Tibial artery (tissue), 4 donors: ENCODE data around the gene GPHA2.

ENCODE experiments used
- DNase-seq, 2 donors: peaks; one replicate each; pipeline ENCODE4 v3.0.0-alpha.2; 2019
- H3K27ac ChIP-seq, 2 donors: fragments of 200-600 bp; sonication (generic) in 1 of 2; 1 replicate in 1 of 2; 2 replicates in 1 of 2; pipeline ENCODE4 v1.5.1; 2018 to 2019; ENCODE audit warnings: mild to moderate bottlenecking in 1 of 2
- H3K27me3 ChIP-seq, 2 donors: fragments of 200-600 bp; sonication (generic) in 1 of 2; one replicate each; pipeline versions ENCODE4 v1.5.1 to v1.6.0; 2016 to 2019
- H3K36me3 ChIP-seq, 3 donors: fragments of 200-600 bp; sonication (generic) in 2 of 3; one replicate each; pipeline ENCODE4 v1.5.1; 2016 to 2019; ENCODE audit warnings: mild to moderate bottlenecking in 2 of 3
- H3K4me1 ChIP-seq, 4 donors: fragments of 200-600 bp; sonication (generic) in 2 of 4; 1 replicate in 3 of 4; 2 replicates in 1 of 4; pipeline ENCODE4 v1.5.1; 2016 to 2019
- H3K4me3 ChIP-seq, 2 donors: fragments of 200-600 bp; sonication (generic) in 1 of 2; 1 replicate in 1 of 2; 2 replicates in 1 of 2; pipeline ENCODE4 v1.5.1; 2018 to 2019; ENCODE audit warnings: mild to moderate bottlenecking in 2 of 2
- H3K9me3 ChIP-seq, 3 donors: fragments of 200-600 bp; sonication (generic) in 1 of 3; one replicate each; pipeline ENCODE4 v1.5.1; 2016 to 2019
- CTCF ChIP-seq, 2 experiments: fragments of 200-600 bp in 1 of 2; fragments of 450-650 bp in 1 of 2; IDR thresholded peaks; one replicate each; pipeline ENCODE4 v1.5.1; 2017 to 2019; ENCODE audit warnings: antibody characterized with exemption in 2 of 2, mild to moderate bottlenecking in 1 of 2, moderate library complexity in 1 of 2
- intact Hi-C: fragments of 100-400 bp; cut with DNase I; formaldehyde crosslinking; loops from one replicate; pipeline ENCODE4 v1.15.0; 2023; ENCODE audit warnings: low total_unique reads

The GPHA2 gene

GRCh38 chr11:64909653-64910343 lies 25.9 kb downstream of the GPHA2 start:
- Histone ChIP-seq H3K27me3 (no peaks in the 10 kb centered on the region), H3K4me1 (no peaks in the 10 kb centered on the region), H3K36me3 (peaks cover 95 to 98% (median 97%) of the 10 kb centered on the region in 3 donors), H3K27ac (no peak overlapping the region), H3K9me3 (no peaks in the 10 kb centered on the region), H3K4me3 (no peak overlapping the region)
- no peak for DNase-seq
- intact Hi-C loops, result no loop called here
- TF ChIP-seq CTCF (IDR thresholded peaks at IDR 0.05), result no peak

- no peak for TF ChIP-seq CTCF (IDR thresholded peaks at IDR 0.05)
- Histone ChIP-seq H3K27me3 (no peaks in the 10 kb centered on the region), H3K27ac (no peak overlapping the region), H3K4me3 (no peak overlapping the region), H3K9me3 (no peaks in the 10 kb centered on the region), H3K36me3 (peaks cover 94 to 100% (median 94%) of the 10 kb centered on the region in 3 donors), H3K4me1 (no peaks in the 10 kb centered on the region)
- DNase-seq, result no peak
- intact Hi-C loops, result no loop called here
These were observed 26.9 kb downstream of the GPHA2 start for GRCh38 chr11:64908766-64909165.

- no peak for DNase-seq
- H3K27me3 ChIP-seq, result no peaks in the 10 kb centered on the region
- H3K4me1 ChIP-seq, result no peaks in the 10 kb centered on the region
- H3K4me3 ChIP-seq, result no peak overlapping the region
- no peak for TF ChIP-seq CTCF (IDR thresholded peaks at IDR 0.05)
- no peak overlapping the region for H3K27ac ChIP-seq
- no peaks in the 10 kb centered on the region for H3K9me3 ChIP-seq
- intact Hi-C loops, result no loop called here
- peaks cover 94 to 100% (median 94%) of the 10 kb centered on the region in 3 donors for H3K36me3 ChIP-seq
These were observed 29.4 kb downstream of the GPHA2 start for GRCh38 chr11:64906314-64906635.

GRCh38 chr11:64905516-64906313 lies 30.0 kb downstream of the GPHA2 start:
- H3K9me3 ChIP-seq, result no peaks in the 10 kb centered on the region
- peaks cover 93 to 100% (median 94%) of the 10 kb centered on the region in 3 donors for H3K36me3 ChIP-seq
- no peak for DNase-seq
- H3K4me1 ChIP-seq, result no peaks in the 10 kb centered on the region
- H3K27ac ChIP-seq, result no peak overlapping the region
- no peak for TF ChIP-seq CTCF (IDR thresholded peaks at IDR 0.05)
- no peaks in the 10 kb centered on the region for H3K27me3 ChIP-seq
- intact Hi-C loops, result no loop called here
- no peak overlapping the region for H3K4me3 ChIP-seq

- Histone ChIP-seq H3K27me3 (no peaks in the 10 kb centered on the region), H3K36me3 (peaks cover 78 to 100% (median 91%) of the 10 kb centered on the region in 3 donors), H3K4me1 (no peaks in the 10 kb centered on the region), H3K9me3 (no peaks in the 10 kb centered on the region), H3K4me3 (no peak overlapping the region), H3K27ac (no peak overlapping the region)
- intact Hi-C loops, result no loop called here
- DNase-seq, result no peak
- TF ChIP-seq CTCF (IDR thresholded peaks at IDR 0.05), result no peak
These were observed 32.3 kb downstream of the GPHA2 start for GRCh38 chr11:64903291-64903833.
